SIG-M5 treated with dmso at 0.1 percent for 504 hours (cell line): ENCODE measurements around the gene CCL19.
"Not testable (repeated sequence)": the region's sequence is repeated elsewhere in the genome, so short reads cannot be mapped to it uniquely, and the experiment has no call there.

ENCODE experiments used
- DNase-seq: peaks from one replicate; lab custom pipeline; 2025; ENCODE audit not compliant: unreplicated experiment; lab: John Stamatoyannopoulos, UW

The CCL19 gene

DNA sequence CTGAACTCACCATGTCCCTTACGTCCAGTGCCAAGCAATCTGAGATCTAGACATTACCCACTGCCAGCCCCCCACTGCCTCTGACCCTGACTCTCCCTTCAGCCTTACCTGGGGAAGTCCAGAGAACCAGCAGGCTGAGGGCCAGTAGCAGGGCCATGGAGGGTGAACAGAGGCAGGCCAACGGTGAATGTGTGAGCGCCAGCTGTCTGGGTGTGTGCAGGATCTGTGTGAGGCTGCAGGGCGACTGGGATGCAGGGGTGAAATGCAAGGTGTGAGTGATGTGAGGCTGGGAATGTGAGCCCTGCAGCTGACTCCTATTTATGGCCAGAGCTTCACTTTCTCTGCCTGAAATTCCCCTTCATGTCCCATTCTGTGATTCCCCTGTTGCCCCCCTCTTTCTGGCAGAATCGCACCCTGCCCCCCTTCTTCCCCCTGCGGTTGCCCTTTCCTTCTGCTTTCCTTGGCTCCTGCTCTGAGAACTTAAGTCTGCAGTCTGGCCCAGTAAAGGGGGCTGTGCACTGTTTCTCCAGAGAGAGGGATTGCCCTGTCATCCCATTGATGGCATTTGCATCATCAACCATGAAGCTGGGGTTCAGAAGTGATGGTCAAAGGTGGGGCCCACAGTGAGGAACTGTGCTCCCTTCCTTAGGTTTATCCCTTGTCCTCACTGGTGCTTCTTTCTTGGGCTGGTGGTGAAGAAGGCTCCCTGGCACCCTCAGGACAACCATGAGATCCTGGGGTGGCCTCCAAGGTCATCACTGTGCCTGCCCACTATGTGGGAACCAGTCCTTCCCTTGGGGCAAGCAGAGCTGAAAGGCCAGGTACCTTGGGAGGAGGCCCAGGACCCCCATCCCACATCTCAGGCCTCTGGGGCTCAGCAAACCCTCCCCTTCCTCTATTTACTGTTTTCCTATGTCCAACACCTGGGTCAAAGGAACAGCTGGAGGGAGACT lies at the start of gene CCL19:
CCL19 (minus strand) TSS at position 294 of the 953 bp plus-strand sequence; CDS start at position 157, 137 bp downstream.
- no peak for DNase-seq

DNA sequence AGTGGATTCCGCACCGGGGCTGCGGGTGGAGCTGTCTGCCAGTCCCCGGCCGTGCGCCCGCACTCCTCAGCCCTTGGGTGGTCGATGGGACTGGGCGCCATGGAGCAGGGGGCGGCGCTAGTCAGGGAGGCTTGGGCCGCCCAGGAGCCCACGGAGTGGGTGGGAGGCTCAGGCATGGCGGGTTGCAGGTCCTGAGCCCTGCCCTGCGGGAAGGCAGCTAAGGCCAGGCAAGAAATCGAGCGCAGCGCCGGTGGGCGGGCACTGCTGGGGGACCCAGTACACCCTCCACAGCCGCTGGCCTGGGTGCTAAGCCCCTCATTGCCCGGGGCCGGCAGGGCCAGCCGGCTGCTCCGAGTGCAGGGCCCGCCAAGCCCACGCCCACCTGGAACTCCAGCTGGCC lies 49.1 kb upstream of the CCL19 start:
- not testable (repeated sequence) for DNase-seq

DNA sequence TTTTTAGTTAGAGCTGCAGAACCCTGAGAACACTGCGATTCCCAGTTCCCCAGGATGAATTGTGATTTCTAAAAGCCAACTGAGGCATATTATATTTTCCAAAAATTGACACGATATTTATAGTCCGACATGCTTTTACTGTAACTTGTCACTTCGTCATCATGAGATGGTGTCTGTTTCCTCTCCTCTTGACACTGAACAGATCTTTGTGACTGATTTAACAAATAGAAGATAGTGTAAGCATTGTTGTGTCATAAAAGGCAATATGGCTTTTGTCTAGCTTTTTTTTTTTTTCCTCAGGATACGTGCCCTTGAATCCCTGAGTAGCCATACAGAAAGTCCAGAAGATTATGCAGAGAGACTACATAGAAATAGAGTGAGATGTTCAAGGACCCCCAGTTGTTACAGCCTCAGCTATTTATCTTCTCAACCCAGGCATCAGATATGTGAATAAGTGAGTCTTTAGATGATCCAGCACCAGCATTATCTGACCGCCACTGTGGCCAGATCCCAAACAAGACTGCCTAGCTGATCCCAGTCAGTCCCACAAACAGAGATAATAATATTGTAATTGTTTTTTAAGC lies 46.7 kb upstream of the CCL19 start:
- DNase-seq: no peak

DNA sequence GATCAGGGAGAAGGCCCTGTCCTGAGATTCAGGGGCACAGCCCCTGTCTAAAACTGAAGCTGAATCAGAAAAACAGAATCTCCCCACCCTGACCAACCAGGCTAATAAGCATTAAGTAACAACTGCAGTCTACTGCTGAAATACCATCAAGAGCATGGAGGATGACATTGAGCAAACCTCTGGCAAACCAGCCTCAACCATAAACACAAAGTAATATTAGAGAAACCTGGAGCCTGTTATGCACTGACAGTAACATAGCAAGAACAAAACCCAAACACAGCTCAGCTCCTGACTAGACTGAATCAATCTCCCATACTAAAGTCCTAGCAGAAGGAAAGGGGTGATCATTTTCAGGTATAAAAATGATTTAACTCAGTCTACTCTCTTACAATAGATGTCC lies 43.6 kb upstream of the CCL19 start:
- no peak for DNase-seq

DNA sequence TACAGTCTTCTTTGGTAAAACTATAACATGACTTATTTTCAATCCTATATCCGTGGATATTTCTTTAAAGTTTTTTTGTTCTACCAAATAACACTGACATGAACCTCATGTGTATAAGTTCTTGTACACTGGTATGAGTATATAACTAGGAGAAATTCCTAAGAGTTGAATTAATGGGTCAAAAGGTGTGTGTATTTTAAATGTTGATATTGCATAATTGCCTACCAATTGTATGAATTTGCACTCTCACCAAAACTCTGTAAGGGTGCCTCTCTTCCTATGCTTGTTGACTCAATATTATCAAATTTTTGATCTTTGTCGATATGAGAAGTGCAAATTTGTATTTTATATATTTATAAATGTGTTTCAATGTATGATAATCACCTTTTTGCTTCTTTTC lies 41.8 kb upstream of the CCL19 start:
- no peak for DNase-seq

DNA sequence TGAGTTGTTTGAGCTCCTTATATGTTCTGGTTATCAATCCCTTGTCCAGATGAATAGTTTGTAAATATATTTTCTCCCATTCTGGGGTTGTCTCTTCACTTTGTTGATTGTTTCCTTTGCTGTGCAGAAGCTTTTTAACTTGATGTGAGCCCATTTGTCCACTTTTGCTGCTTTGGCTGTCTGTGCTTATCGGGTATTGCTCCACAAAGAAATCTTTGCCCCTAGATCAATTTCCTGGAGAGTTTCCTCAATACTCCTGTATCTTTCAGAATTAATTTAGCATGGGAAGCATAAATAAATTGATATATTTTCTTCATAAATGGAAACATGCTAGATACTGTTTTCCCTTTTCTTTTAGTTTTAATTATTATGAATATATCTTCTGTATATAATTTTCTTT lies 41.4 kb upstream of the CCL19 start:
- no peak for DNase-seq

DNA sequence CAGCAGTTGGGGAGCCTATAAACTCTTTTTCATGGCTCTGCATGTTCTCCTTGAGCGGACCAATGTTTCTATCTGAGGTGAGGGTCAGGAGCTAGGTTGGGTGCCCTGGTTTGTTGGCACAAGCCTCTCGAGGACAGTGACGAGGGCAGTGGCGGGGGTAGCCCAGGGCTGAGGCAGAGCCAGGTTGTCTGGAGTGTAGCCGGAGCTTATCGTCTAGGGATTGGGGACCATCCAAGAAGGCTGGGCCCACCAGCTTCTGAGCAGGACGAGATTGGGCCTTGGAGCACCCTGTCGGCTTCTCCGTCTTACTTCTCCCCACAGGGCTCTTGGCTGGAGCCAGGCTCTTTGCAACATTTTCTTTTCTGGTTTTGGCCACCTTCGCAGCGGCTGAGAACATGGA lies 32.1 kb upstream of the CCL19 start:
- DNase-seq: no peak

DNA sequence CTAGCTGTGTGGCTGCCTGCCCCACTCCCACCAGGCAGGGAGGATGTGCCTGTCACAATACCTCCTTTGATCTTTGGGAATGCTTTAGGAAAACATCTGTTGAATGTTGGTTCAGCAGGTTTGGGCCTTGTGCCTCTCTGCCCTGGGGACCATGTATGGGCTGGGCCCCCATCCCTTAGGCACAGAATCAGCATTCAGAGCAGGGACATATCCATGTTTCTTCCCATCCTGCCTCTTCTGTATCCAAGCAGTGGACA lies 28.6 kb upstream of the CCL19 start:
- not testable (repeated sequence) for DNase-seq

DNA sequence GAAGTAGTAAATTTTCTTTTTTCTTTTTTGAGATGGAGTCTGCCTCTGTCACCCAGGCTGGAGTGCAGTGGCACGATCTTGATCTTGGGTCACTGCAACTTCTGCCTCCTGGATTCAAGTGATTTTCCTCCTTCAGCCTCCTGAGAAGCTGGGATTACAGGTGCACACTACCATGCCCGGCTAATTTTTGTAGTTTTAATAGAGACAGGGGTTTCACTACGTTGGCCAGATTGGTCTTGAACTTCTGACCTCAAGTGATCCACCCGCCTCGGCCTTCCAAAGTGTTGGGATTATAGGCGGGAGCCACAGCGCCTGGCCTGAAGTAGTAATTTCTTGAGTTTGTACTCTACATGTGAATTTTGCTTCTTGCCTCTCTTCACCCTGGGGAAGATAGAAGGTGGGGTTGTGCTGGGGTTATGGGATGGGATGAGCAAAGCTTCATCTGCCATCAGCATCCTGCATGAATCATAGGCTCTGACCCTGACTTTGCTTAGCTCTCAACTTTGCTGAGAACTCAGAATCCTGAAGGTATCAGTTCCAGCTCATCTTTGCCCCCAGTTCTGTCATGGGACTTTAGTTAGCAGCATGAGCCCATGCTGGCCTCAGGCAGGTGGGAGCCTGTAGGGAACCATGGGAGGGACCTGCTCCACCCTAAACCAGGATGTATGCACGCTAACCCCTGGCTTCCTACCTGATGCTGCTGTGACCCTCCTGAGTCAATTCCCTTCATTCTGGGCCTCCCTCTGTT lies 28.1 kb upstream of the CCL19 start:
- no peak for DNase-seq

DNA sequence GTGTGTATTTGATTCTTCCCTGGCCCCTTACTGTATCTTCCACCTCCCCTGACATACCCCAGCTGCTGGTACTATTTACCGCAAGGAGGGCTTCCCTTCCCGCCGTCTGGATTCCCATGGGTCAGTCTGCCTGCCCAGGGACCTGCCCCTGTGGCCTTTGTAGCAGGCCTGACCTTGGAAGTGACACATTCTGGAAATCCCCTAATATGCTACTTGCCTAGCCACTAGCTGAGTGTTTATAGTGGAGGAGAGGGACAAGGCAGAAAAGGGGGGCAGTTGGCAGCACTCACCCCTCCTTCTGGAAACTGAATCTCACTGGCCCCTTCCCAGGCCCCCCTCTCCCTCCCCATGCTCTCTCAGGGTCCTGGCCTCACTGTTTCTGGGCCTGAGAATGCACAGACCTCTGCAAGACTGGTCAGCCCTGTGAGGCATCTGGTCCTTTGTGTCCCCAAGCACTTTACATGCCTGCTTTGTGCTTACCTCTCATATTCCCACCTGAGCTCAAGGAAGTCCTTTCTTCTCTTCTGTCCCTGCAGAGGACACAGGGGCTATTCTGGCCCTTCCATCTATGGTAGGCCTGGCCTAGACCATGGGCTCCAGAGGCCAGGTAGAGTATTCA lies 27.0 kb upstream of the CCL19 start:
- no peak for DNase-seq

DNA sequence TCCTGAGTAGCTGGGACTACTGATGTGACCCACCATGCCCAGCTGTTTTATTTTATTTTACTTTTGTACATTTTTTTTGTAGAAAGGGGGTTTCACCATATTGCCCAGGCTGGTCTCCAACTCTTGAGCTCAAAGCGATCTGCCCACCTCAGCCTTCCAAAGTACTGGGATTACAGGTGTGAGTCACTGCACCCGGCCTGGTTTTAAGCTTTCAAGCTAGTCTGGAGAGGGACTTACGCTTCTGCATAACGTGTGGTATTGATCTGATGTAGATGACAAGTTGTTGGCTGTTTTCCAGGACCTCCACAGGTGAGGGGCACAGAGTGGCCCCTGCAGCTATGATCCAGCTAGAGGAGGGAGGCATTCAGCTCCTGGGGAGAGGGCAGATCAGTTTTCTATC lies 25.6 kb upstream of the CCL19 start:
- no peak for DNase-seq

DNA sequence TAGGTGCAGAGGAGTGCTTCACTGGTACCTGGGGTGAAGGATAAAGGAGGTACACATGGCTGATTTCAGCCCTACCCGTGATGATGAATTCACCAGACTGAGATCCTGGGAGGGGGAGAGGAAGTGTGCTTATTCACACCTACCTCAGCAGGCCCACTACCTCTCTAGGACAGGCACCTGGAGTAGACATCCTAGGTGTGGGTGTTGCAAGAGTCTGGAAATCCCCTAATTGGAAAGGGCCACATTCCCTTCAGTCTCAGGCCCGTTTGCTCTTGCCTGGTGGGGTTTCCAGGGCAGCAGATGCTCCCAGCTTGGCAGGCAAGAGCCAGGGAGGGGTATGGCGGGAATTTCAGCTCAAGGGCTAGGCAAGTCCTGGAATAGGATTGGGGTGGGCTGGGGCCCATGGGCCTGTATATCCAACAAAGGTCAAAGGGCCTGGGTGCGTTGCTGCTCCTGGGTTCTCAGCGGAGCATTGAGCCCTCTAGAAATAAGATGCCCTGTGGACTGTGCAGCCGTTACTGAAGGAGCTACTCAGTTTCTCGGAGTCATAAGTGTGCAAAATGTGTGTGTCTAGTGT lies 24.7 kb upstream of the CCL19 start:
- DNase-seq: no peak

DNA sequence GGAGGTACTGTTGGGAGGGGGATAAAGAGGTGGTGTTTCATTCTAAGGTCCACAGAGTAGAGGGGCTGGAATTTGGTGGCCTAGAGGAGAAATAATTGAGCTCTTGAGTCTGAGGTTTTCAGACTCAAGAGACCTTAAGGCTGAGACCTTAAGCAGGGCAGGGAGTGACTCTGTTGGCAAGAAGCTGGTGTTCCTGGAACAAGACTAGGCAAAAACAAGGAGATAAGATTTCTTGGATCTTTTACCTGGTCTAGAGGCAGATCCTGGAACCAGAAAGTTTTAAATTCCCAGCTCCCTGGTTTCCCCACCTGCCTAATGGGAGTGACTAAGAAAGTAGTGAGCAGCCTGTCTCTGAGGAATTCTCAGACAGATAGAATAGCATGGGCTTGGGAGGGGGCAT lies 22.9 kb upstream of the CCL19 start:
- DNase-seq: no peak

DNA sequence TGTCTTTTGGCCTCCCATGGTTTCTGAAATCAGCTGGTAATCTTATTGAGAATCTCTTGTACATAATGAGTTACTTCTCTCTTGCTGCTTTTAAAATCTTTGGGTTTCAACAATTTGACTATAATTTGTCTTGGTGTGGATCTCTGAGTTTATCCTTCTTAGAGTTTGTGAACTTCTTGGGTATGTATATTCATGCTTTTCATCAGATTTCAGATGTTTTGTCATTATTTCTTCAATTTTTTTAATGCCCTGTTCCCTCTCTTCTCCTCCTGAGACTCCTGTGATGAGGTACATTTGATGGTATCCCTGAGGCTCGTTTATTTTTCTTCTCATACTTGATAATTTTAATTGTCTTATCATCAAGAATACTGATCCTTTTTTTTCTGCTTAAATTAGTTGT lies 21.1 kb upstream of the CCL19 start:
- DNase-seq: no peak

DNA sequence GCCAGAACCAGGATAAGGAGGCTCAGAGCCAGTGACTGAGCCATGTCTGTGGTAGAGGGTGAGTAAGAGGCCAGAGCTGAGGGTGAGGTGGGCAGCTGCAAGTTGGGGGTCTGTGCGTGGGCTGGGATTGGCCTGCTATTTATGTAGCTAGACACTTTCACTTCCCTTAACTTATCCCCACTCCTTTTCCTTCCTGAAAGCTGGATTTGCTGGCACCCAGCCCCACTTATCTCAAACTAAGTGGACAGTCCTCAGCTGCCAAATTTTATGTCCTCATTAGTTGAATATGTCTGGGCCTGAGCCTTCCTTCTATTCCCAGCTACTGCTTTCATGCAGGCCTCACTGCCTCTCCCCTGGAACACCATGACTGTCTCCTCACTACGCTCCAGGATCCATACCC lies 18.9 kb upstream of the CCL19 start, which contains the start of gene CCL21:
CCL21 (minus strand) TSS at position 114 of the 400 bp plus-strand sequence; CDS start at position 44, 70 bp downstream.
- DNase-seq: peak; percentile 7

DNA sequence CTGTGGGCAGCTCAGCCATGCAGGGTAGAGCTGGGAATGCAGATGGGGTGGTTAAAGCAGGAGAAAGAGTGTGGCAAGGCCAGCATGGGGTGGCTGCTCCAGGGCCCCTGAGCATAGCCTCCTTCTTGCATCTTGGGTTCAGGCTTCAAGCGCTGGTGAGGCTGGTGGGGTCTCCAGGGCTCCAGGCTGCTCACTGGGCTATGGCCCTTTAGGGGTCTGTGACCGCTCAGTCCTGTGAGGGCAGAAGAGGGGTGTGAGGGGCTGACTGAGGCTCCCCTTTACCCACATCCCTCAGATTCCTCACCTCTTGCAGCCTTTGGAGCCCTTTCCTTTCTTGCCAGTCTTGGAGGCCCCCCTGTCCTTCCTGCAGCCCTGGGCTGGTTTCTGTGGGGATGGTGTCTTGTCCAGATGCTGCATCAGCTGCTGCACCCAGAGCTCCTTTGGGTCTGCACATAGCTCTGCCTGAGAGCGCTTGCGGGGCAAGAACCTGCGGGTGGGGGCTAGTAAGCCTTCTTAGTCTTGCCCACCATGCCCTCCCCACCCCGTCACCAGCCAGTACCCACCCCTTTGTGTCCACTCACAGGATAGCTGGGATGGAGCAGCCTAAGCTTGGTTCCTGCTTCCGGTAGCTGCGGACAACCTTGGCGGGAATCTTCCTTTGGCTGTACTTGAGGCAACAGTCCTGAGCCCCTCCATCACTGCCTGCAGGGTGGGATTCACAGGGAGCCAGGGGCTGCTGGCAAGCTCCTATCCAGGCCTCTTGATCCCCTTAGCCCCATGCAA lies 18.3 kb upstream of the CCL19 start:
- DNase-seq: no peak

DNA sequence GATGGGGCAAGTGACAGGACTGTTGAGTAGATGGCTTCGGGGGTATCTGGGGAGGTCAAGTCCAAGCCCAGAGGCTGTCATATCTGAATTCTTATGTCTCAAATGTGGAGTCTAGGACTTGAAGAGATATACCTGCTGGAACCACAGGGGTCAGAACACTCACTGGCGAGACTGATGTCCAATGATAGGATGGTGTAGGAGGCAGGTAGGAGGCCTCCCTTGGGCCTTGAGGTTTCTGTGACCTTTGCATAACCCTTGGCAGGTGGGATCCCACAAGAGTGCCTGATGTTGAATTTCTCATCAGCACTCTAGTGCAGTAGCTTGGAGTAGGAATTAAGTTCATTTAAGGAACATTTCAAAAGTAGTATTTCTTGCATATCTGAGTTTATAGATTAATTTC lies 16.1 kb upstream of the CCL19 start:
- DNase-seq: no peak

DNA sequence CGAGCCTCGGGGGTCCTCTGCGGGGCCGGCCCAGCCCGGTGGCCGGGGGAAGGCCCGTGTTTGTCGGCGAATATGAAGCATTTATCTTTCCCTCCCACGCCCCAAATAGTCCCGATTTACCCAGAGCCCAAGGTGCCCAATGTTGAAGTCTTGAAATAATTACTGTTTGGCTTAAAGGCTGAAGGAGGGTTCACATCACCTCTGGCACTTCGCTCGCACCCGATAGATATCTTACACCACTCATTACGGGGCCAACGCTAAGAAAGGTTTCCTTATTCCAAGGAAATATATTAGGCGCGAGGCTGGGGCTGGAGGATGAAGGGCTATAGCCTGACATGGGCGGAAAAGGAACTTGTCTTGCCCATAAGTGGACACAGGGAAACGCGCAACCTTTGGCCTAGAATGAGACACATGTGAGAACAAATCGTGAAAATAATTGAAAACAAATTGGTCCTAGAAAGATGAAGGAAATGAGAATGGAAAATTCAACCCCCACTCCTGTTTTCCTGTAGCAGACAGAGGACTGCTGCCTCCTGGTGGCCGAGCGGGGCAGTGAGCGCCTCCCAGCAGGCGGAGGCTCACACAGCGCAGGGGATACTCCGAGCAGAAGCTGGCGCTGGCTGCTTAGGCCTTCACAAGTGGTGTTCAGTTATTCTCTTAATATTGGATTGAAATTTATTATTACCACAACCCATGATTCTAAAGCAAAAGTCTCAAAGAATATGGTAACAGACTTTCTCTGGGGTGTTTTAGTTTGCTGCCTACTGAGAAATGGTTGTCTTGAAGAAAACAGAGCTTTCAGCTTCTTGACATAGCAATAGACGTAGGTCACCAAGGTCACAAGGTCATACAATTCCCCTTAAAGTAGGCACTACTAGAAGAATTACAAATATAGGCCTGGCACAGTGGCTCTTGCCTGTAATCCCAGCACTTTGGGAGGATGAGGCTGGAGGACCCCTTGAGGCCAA lies 11.0 kb upstream of the CCL19 start:
- DNase-seq: peak; percentile 54
